Lung (tissue), 12 donors: Measurements from ENCODE around the gene UXS1. TPM values are rescaled to one million over a fixed set of nuclear protein-coding genes. Genes with fewer than 3 reads are reported as not detected.

Source experiments
- ATAC-seq: fragments of 200-7000 bp; cut with Tn5 transposase; one replicate; pipeline ENCODE4 v1.9.1; 2020; ENCODE audit warnings: moderate number of reproducible peaks; ENCODE audit not compliant: insufficient read depth, low FRiP score
- DNase-seq, 3 donors: peaks; one replicate each; pipeline ENCODE4 v3.0.0-alpha.2; 2013 to 2017
- H3K27ac ChIP-seq, 2 donors: one replicate each; pipeline ENCODE4 v1.5.1; 2013; ENCODE audit warnings: mild to moderate bottlenecking in 2 of 2, moderate library complexity in 2 of 2, control low read depth in 1 of 2, inconsistent platforms in 1 of 2, low read depth in 1 of 2, low read length in 1 of 2
- H3K27me3 ChIP-seq, 3 donors: one replicate each; pipeline ENCODE4 v1.5.1; 2013; ENCODE audit warnings: low read length in 2 of 3; ENCODE audit not compliant: control insufficient read depth in 3 of 3, insufficient read depth in 3 of 3
- H3K36me3 ChIP-seq, 4 donors: one replicate each; pipeline ENCODE4 v1.5.1; 2013; ENCODE audit warnings: low read length in 4 of 4, mild to moderate bottlenecking in 1 of 4, moderate library complexity in 1 of 4; ENCODE audit not compliant: control insufficient read depth in 4 of 4, insufficient read depth in 4 of 4
- H3K4me1 ChIP-seq, 5 donors: one replicate each; pipeline ENCODE4 v1.5.1; 2013; ENCODE audit warnings: low read length in 5 of 5, mild to moderate bottlenecking in 2 of 5, moderate library complexity in 1 of 5; ENCODE audit not compliant: control insufficient read depth in 5 of 5, insufficient read depth in 5 of 5
- H3K4me3 ChIP-seq: one replicate; pipeline ENCODE4 v1.5.1; 2013; ENCODE audit warnings: mild to moderate bottlenecking, control low read depth, moderate library complexity
- H3K9ac ChIP-seq, 2 donors: one replicate each; pipeline ENCODE4 v1.5.1; 2013; ENCODE audit warnings: low read length in 2 of 2, control low read depth in 1 of 2; ENCODE audit not compliant: insufficient read depth in 1 of 2
- H3K9me3 ChIP-seq, 4 donors: one replicate each; pipeline ENCODE4 v1.5.1; 2013; ENCODE audit warnings: low read length in 3 of 4, mild to moderate bottlenecking in 1 of 4, moderate library complexity in 1 of 4; ENCODE audit not compliant: control insufficient read depth in 4 of 4, insufficient read depth in 3 of 4
- WGBS, 2 donors: extraction: QIAGEN DNeasy Blood & Tissue Kit; methylation state at CpG; one replicate each; pipeline ENCODE4 v1.1.7; 2013; 5-methylcytosine and 5-hydroxymethylcytosine counted together
- polyA plus RNA-seq, 2 donors: library from polyadenylated mRNA; stranded (reverse); fragments of 200-250 nt; gene quantifications; one replicate each; pipeline ENCODE4 v1.2.1, GENCODE V29; 2013
- total RNA-seq, 2 donors: library from RNA; depleted of rRNA in 1 of 2; stranded (reverse); fragments of >200 nt in 1 of 2; gene quantifications; one replicate each; pipeline ENCODE4 v1.2.1, GENCODE V29; 2014 to 2021
- TF ChIP-seq, protein P1 (sequence below): IDR thresholded peaks from 2 replicates; pipeline ENCODE4 v1.5.1; 2012; ENCODE audit warnings: mild to moderate bottlenecking; ENCODE audit errors: control extremely low read depth, extremely low read depth
- donor health status: control.
- donor health status: control.
- donor health status: Bipolar disorder and iron deficiency.
- donor health status: healthy.
- donor health status: DM: yes; HTN: yes; CAD: no.

UXS1 gene
- total and polyA plus RNA-seq, 4 donors: 24.6 to 96.5 (median 43.1) TPM

DNA sequence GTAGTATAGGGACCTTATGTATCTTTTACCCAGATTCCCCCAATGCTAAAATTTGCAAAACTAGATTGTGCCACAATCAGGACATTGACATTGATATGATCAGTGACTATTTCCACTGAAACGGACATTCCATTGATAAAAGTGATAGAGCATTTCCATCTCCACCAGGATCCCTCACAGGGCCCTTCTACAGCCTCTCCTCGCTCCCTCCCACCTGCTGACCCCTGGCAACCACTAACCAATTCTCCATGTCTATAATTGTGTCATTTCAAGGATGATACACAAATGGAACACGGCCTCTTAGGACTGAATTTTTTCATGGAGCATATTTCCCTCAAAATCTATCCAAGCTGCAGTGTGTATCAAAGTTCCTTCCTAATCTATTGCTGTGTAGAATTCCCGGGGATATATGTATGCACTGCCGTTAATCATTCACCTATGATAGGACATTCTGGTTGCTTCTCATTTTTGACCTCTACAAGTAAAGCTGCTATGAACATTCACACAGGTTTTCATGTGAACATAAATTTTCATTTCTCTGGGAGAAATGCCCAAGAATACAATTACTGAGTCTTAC lies 67.3 kb downstream of the UXS1 start:
- no peak overlapping the region for H3K27ac ChIP-seq
- peaks cover 0 to 21% (median 17%) of the 10 kb centered on the region in 4 donors for H3K36me3 ChIP-seq
- peaks cover 0 to 4% (median 0%) of the 10 kb centered on the region in 5 donors for H3K4me1 ChIP-seq
- TF ChIP-seq, protein P1, sequence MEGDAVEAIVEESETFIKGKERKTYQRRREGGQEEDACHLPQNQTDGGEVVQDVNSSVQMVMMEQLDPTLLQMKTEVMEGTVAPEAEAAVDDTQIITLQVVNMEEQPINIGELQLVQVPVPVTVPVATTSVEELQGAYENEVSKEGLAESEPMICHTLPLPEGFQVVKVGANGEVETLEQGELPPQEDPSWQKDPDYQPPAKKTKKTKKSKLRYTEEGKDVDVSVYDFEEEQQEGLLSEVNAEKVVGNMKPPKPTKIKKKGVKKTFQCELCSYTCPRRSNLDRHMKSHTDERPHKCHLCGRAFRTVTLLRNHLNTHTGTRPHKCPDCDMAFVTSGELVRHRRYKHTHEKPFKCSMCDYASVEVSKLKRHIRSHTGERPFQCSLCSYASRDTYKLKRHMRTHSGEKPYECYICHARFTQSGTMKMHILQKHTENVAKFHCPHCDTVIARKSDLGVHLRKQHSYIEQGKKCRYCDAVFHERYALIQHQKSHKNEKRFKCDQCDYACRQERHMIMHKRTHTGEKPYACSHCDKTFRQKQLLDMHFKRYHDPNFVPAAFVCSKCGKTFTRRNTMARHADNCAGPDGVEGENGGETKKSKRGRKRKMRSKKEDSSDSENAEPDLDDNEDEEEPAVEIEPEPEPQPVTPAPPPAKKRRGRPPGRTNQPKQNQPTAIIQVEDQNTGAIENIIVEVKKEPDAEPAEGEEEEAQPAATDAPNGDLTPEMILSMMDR: no peak
- WGBS, 2 donors: 87 to 89% methylated on average over 5 of the region's 5 CpGs
- ATAC-seq (no peak), DNase-seq (no peak)
- H3K9me3 ChIP-seq: no peaks in the 10 kb centered on the region
- H3K4me3 ChIP-seq: no peak overlapping the region
- no peaks in the 10 kb centered on the region for H3K27me3 ChIP-seq
- H3K9ac ChIP-seq: no peak overlapping the region

DNA sequence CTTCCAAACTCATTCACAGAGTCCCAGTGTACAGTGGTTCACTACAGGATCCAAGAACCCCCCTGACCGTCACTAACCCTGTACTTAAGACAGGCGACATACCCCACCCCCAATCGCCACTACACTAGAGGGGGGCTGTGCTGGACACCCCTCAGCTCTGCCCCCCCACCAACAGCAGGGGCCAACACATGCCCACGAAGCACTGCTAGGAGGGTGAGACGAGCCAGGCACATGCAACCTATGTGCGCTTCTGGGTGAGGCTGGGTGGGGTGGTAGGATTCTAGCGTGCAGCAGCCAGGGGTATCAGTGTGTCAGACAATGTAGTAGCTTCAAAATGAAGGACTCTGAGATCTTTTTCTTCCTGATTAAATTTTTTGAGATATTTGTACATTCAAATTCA lies 67.8 kb downstream of the UXS1 start:
- Histone ChIP-seq H3K36me3 (peaks cover 0 to 26% (median 19%) of the 10 kb centered on the region in 4 donors), H3K4me1 (peaks cover 0 to 4% (median 0%) of the 10 kb centered on the region in 5 donors), H3K9me3 (no peaks in the 10 kb centered on the region), H3K9ac (no peak overlapping the region), H3K4me3 (no peak overlapping the region), H3K27me3 (no peaks in the 10 kb centered on the region), H3K27ac (no peak overlapping the region)
- DNase-seq (no peak), ATAC-seq (no peak)
- TF ChIP-seq, protein P1: no peak
- WGBS, 2 donors: 95 to 96% methylated on average over 7 of the region's 7 CpGs

DNA sequence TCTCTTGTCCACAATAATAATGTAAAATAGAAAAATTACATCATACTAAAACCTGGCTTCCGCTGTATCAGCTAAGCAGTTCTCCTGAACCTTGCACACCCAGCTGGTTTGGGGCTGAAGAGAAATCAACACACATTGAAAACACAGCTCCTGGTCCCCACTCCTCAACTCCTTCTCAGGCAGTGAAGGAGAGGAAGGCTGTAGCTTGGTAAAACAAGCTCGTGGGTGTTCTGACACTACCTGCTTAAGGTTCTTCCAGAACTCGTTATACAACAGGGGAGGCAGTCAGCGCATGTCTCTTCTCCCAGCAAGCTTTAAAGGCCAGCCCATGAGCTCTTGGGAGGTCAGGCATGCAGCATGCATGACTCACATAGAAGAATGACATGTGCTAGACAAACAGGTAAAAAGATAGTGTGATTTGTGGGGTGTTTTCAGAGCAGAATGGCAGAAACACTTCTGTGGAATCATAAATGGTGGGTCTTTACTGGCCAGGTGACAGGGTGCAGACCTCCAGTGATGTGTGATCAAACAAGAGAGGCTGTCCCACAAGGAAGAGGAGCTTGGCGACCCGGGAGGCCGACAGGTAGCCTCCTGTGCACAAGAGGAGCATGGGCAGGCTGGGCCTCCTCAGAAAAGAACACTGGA lies 69.1 kb downstream of the UXS1 start:
- WGBS, 2 donors: 84 to 92% methylated on average over 7 of the region's 7 CpGs
- H3K9me3 ChIP-seq: no peaks in the 10 kb centered on the region
- no peak overlapping the region for H3K9ac ChIP-seq
- peak overlapping the region in 1 of 2 donors; percentile 46 for H3K27ac ChIP-seq
- H3K36me3 ChIP-seq: peaks cover 0 to 38% (median 26%) of the 10 kb centered on the region in 4 donors
- peak; percentile 70 for ATAC-seq
- TF ChIP-seq, protein P1: no peak
- peaks cover 0 to 4% (median 0%) of the 10 kb centered on the region in 5 donors for H3K4me1 ChIP-seq
- H3K27me3 ChIP-seq: no peaks in the 10 kb centered on the region
- DNase-seq: no peak
- no peak overlapping the region for H3K4me3 ChIP-seq
